HG02885 (cell line): ENCODE results near the gene DDX11.
A peak's percentile ranks its signal among the peaks of the same experiment; 100 is the strongest.
"Not testable (repeated sequence)": the region's sequence is repeated elsewhere in the genome, so short reads cannot be mapped to it uniquely, and the experiment has no call there.

Experiments used
- ATAC-seq: cut with Tn5 transposase; IDR thresholded peaks from one replicate; pipeline ENCODE4 v1.9.1; 2021; ENCODE audit warnings: mild to moderate bottlenecking; ENCODE audit not compliant: unreplicated experiment, poor library complexity

DDX11 gene

DNA sequence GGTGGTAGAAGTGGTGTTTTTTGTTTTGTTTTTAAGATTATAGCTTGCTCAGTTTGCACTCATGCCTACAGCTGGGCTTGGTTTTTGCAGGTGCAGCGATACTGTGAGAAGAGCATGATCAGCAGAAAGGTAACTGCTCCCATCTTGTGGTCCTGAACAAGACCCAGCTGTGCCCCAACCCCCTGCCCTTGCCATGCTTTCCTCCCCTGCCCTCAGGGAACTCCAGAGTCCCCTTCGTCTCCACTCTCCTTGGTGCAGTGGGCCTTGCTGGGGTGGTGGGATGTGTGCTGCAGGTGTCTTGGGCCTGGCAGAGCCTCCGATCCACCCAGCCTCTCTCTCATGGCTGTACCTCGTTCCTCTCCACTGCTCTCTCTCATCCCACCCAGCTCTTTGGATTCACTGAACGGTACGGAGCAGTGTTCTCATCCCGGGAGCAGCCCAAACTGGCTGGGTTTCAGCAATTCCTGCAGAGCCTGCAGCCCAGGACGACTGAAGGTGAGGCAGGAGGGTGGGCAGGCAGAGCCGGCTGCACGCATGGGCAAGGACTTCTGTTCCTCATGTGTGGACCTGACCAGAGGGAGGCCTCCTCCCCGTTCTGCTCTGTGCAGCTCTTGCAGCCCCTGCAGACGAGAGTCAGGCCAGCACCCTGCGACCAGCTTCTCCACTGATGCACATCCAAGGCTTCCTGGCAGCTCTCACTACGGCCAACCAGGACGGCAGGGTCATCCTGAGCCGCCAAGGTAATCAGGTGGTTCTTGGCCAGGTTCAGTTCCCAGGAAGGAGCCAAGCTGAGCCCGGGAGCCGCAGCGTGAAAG, 22.8 kb downstream of the DDX11 start:
- ATAC-seq = not testable (repeated sequence)

DNA sequence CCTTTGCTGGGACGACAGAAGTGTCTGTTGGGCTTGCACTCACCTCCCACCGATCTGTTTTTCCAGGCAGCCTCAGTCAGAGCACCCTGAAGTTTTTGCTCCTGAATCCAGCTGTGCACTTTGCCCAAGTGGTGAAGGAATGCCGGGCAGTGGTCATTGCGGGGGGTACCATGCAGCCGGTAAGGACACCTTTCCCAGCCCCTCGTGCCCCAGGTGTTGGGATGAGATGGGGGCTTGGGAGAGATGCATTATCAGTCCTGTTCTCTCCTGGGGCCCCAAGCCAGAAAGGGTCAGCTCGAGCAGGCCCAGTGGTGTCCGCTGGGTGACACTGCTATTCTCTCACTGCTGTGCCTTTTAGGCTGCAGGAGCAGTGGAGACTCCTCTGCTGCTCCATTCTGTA, 24.2 kb downstream of the DDX11 start:
- ATAC-seq = not testable (repeated sequence)

DNA sequence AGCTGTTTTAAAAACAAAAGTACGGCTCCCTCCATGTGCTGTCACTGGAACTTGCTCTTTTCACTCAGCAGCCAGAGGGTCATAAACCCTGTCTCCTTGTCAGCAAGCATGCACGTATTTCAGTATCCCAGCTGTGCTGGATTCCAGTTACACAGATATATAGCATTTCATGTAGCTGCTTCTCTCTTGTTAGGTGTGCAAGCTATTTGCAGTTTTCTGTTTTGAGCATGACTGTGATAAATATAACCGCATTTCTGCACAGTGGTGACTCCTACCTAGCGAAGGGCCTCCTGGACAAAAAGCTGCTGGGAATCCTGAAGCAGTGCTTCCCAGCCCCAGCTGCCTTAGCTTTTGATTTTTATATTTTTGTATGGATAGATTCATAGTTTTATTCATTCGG, 24.7 kb downstream of the DDX11 start:
- ATAC-seq = not testable (repeated sequence)

DNA sequence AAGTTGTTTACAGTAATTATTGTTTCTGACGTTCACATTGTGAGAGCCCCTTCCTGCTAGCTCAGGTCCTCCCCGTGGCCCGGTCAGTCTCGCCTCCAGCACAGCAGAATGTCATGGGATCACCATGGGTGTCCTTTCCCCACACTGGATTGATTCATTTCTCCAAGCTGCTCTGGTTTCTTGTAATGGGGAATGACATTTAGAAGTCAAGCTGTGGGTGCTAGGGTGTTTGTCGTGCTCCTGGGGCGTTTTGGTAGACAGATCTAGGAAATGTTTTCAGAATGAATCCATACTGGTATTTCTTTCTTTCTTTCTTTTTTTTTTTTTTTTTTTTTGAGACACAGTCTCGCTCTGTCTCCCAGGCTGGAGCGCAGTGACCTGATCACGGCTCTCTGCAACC, 25.1 kb downstream of the DDX11 start:
- not testable (repeated sequence) for ATAC-seq

DNA sequence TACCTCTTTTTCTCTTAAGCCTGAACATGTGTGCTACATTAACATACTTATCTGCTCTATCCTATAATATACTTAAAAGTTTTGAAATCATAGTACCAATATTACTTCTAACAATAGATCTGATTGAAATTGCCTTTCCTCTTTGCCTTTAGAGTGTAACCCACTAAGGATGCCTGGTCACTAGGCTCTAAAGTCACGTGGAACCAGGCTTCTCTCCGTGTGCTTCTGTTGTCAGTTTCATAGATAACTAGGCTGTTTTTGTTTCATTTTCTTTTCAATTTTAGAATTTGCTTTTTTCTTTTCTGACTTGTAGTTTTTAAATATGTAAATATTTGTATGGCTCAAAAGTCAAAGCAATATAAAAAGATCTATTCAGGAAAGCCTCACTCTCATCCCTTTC, 25.8 kb downstream of the DDX11 start:
- peak; percentile 24 for ATAC-seq

DNA sequence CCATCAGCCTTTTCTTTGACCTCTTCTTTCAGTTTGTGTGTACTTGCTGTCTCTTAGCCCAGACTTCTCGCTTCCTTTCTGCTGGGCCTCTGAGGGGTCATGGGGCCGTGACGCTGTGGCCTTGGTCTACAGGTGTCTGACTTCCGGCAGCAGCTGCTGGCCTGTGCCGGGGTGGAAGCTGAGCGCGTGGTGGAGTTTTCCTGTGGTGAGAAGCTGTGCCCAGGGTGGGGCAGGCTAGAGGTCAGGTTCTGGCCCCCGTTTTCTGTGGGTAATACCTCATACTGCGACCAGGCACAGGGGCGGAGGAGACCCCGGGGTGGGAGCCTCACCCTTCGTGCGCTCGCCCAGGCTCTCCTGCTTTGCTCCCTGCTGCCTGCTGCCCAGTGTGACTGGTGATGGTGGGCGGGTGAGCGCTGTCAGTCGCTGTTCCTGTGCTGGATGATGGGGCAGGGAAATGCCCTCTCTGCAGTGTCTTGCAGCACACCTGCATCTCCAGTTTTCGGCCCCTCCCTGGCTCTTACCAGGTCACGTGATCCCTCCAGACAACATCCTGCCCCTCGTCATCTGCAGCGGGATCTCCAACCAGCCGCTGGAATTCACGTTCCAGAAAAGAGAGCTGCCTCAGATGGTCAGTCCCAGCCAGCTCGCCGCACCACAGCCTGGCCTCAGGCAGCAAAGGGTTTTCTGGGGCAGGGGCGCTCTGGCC, 27.0 kb downstream of the DDX11 start:
- peak; percentile 98 for ATAC-seq

DNA sequence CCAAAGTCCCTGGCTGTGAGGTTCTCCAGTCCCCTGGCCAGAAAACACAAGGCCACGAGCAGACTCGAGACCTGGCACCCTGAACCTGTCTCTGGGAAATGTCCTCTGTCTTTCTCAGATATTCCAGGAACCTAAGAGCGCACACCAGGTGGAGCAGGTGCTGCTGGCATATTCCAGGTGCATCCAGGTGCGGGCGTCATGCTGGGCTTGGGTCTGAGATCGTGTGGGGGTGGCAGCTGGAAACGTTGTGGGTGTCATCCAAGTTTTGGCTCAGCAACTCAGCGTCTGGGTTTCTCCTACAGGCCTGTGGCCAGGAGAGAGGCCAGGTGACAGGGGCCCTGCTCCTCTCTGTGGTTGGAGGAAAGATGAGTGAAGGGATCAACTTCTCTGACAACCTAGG, 28.5 kb downstream of the DDX11 start:
- ATAC-seq = not testable (repeated sequence)

DNA sequence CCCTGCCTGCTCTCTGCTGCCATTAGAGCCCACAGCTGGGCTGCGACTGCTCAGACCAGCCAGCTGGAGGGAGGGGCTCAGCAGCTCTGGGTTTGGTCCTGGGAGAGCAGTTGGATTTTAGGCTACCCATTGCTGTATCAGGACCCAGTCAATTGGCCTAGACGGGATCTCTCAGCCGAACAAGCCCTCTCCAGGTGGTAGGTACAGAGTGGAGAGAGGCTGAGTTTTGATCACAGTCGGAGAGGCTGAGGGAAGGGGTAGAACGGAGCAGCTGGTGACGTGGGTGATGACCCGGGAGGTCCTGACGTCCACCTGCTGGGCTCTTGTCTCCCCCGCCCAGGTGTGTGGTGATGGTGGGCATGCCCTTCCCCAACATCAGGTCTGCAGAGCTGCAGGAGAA, 28.9 kb downstream of the DDX11 start:
- ATAC-seq = not testable (repeated sequence)

DNA sequence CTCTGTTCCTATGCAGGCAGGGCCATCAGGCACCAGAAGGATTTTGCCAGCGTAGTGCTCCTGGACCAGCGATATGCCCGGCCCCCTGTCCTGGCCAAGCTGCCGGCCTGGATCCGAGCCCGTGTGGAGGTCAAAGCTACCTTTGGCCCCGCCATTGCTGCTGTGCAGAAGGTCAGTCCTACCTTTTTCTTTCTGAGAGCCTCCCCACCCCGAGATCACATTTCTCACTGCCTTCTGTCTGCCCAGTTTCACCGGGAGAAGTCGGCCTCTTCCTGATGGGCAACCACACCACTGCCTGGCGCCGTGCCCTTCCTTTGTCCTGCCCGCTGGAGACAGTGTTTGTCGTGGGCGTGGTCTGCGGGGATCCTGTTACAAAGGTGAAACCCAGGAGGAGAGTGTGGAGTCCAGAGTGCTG, 29.9 kb downstream of the DDX11 start:
- ATAC-seq = not testable (repeated sequence)

DNA sequence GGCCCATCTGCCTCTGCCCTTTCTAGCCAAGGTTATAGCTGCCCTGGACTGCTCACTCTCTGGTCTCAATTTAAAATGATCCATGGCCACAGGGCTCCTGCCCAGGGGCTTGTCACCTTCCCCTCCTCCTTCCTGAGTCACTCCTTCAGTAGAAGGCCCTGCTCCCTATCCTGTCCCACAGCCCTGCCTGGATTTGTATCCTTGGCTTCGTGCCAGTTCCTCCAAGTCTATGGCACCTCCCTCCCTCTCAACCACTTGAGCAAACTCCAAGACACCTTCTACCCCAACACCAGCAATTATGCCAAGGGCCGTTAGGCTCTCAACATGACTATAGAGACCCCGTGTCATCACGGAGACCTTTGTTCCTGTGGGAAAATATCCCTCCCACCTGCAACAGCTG, 30.6 kb downstream of the DDX11 start:
- ATAC-seq = not testable (repeated sequence)

DNA sequence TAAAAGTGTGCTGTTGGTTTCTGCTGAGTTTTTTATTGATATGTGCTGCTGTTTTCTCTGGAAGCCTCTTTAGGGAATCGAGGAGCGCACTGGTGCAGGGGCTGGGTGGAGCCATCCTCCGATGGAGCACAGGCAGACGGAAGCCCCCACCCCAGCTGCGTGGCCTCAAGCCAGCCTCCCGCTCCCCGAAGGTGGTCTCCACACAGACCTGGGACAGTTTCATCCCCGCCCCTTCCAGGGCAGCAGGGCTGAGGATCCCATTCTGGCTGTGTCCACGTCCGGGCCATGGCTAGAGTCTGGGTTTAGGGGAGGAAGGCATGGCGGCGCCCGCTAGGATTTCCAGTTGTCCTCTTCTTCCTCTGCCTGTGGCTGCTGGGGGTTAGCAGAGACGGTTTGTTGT, 31.1 kb downstream of the DDX11 start:
- ATAC-seq = not testable (repeated sequence)

DNA sequence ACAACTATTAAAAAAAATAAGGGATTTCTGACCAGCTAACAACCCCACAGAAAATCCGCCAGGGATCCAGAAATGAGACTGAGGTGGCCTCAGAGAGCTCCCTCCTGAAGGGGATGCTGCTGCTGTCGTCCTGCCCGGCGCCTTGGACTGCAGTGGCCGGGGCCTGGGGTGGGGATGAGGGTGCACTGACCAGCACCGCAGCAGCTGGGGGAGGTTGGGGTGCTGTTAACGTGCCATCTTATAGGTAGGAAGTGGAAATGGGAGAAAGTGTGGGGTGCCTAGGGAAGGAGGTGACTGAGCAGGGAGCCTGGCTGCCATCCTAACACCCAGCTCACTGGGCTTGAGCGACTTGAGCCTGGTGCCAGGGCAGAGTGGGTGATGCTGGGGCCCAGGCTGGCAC, 32.0 kb downstream of the DDX11 start:
- ATAC-seq = no peak

DNA sequence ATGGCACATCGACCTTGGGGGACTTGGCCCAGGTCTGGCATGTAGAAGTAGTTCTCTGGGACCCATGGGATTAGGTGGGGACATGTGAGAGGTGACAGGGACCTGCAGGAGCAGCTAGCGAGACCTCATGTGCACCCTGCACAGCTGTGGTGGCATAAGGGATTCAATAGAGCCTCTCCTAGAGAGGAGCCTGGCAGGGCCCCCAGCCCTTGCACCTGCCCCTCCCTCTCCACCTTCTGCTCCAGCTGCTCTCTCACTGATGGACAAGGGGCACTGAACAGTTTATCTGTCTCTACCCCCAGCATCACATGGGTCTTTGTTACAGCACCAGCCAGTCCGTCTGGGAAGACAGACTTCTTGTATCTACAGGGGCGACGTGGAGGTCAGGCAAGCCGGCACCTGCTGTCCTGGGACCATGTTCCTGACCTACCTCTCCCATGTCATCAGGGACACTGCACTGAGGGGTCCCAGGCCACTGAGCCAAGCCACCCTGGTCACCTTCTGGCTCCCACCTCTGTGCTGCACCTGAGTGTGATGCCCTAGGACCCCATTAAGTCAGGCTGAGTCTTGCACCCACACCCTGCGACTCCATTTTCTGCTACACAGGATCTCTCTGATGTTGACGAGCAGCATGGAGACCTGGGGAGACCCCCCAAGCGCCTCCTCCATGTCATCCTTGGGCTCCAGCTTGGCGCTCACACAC, 32.6 kb downstream of the DDX11 start:
- ATAC-seq = no peak

DNA sequence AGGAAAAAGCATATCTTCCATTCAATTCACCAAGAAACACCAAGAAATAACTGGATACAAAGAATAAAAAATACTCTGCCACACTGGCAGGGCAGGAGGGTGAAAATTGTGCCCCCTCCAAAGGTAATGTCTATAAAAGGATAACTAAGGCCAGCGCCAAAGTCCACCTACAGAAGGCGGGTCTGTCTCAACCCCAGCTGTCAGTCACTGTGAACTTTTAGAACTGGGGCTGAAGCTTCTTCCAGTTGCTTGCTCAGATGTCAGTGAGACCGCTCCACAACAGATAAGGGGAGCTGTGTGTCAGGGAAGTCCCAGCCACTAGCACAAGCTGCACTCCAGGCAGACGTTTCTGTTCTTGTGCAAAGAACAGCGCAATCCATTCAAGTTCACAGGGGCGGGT, 36.1 kb downstream of the DDX11 start:
- not testable (repeated sequence) for ATAC-seq

DNA sequence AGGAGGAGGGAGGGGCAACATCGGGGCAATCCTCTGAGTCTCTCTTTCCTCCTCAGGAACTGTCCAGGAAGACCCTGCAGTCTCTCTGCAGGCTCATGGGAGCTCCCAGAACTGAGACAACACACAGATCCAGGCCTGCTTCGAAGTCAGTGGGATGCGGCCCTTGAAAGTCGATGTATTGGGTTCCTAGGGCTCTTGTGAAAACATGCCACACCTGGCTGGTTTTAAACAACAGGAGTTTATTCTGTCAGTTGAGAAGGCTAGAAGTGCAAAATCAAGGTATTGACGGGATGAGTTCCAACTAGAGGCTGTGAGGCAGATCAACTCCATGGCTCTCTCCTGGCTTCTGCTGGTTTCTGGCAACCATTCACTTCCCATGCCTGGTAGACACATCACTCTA, 36.6 kb downstream of the DDX11 start:
- ATAC-seq = not testable (repeated sequence)

DNA sequence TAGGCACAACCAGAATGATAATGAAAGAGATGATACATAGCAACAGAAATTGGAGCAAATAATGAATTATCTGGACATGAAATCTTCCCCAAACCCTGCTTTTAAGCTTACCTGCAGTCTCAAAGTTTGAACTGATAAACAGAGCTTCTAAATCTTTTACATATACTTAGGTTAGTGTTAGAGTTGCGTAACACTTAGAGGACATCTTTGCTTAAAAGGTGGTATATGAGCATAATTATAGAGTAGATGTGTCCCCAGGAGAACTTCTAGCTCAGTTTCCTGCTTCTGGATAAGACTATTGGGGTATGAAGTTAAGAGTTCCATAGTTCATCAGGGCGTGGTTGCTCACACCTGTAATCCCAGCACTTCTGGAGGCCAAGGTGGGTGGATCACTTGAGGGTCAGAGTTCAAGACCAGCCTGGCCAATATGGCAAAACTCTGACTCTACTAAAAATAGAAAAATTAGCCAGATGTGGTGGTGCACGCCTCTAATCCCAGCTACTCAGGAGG, 41.5 kb downstream of the DDX11 start:
- not testable (repeated sequence) for ATAC-seq

DNA sequence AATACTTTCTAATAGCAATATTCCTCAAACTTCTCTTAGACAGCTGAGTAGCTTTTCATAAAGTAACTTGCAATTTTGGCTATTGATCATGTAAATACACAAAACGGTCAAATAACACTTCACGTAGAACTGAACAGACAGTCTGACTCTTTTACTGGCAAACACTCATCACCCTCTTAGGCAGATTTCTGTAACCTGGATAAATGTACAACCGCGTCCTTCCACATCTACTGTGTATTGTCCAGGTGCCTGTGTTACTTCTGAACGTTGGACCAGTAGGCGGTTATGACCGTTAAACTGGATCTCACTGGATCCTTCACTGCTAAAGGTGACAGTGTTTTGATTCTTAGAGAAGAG, 43.2 kb downstream of the DDX11 start:
- not testable (repeated sequence) for ATAC-seq

DNA sequence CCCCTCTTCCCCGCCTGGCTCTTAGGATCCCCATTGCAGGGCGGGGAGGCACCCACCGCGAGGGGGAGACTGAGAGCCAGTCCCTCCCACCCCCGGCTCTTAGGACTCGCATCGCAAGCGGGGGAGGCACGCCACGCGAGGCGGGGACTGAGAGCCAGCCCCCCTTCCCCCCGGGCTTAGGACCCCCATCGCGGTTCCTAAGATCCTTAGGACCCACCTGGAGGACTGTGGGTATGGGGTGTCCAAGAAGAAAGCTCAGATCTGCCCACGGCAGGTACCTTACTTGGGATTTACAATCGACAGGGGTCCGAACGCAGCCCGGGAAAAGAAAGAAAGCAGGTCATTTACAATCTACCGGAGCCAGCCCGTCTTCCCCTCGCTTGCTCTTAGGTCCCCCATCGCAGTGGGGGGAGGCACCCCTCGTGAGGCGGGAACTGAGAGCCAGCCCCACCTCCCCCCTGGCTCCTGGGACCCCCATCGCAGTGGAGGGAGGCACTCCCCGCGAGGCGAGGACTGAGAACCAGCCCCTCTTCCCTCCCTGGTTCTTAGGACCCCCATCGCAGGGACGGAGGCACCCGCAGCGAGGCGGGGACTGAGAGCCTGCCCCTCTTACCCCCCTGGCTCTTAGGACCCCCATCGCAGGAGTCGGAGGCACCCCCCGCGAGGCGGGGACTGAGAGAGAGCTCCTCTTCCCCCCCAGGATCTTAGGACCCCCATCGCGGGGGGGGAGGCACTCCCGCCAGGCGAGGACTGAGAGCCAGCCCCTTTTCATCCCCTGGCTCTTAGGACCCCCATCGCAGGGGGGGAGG, 43.7 kb downstream of the DDX11 start:
- ATAC-seq = peak; percentile 73

DNA sequence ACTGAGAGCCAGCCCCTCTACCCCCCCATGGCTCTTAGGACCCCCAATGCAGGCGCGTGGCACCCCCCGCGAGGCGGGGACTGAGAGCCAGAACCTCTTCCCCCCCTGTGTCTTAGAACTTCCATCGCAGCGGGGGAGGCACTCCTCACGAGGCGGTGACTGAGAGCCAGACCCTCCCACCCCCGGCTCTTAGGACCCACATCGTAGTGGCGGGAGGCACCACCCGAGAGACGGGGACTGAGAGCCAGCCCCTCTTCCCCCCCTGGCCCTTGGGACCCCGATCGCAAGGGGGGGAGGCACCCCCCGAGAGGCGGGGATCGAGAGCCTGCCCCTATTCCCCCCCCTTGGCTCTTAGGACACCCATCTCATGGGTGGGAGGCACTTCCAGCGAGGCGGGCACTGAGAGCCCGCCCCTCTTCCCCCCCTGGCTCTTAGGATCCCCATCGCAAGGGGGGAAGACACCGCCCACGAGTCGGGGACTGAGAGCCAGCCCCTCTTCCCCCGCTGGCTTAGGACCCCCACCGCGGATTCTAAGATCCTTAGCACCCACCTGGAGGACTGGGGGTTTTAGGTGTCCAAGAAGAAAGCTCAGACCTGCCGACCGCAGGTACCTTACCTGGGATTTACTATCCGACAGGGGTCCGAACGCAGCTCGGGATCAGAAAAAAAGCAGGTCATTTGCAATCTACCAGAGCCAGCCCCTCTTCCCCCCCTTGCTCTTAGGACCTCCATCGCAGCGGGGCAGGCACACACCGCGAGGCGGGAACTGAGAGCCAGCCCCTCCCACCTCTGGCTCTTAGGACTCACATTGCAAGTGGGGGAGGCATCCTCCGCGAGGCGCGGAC, 44.9 kb downstream of the DDX11 start:
- ATAC-seq = peak; percentile 60
